Measurements from ENCODE around the gene AHDC1. TPM values are rescaled to one million over a fixed set of nuclear protein-coding genes. Genes with fewer than 3 reads are reported as not detected.
A peak's percentile ranks its signal among the peaks of the same experiment; 100 is the strongest.

The AHDC1 gene
- total RNA-seq, 2 donors from 2014 or later: 13.5 to 14.2 TPM

- DNase-seq (no peak), ATAC-seq (no peak)
- Histone ChIP-seq H3K27me3 (no peaks in the 10 kb centered on the region), H3K27ac (no peak overlapping the region), H3K4me3 (no peak overlapping the region), H3K4me1 (peaks cover 7% of the 10 kb centered on the region), H3K36me3 (replicated peaks in 1 of 2; ENCODE audit: insufficient read depth in 1 of 2, low read depth in 2 of 2) (no peaks in the 10 kb centered on the region), H3K9me3 (no peaks in the 10 kb centered on the region)
- 69 to 78% methylated on average over 14 of the region's 14 CpGs for WGBS, 2 donors
- TF ChIP-seq POLR2A (IDR thresholded peaks at IDR 0.05): no peak
- TF ChIP-seq, protein P1, sequence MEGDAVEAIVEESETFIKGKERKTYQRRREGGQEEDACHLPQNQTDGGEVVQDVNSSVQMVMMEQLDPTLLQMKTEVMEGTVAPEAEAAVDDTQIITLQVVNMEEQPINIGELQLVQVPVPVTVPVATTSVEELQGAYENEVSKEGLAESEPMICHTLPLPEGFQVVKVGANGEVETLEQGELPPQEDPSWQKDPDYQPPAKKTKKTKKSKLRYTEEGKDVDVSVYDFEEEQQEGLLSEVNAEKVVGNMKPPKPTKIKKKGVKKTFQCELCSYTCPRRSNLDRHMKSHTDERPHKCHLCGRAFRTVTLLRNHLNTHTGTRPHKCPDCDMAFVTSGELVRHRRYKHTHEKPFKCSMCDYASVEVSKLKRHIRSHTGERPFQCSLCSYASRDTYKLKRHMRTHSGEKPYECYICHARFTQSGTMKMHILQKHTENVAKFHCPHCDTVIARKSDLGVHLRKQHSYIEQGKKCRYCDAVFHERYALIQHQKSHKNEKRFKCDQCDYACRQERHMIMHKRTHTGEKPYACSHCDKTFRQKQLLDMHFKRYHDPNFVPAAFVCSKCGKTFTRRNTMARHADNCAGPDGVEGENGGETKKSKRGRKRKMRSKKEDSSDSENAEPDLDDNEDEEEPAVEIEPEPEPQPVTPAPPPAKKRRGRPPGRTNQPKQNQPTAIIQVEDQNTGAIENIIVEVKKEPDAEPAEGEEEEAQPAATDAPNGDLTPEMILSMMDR (IDR thresholded peaks at IDR 0.05): no peak
- intact Hi-C loops (cut with DNase I): loop anchor here (10.0 kb wide), 1 partner anchor 204 kb away; no protein-coding TSS in a partner anchor
Observed at GRCh38 chr1:27618341-27619082, 14.6 kb upstream of the AHDC1 start.

DNA sequence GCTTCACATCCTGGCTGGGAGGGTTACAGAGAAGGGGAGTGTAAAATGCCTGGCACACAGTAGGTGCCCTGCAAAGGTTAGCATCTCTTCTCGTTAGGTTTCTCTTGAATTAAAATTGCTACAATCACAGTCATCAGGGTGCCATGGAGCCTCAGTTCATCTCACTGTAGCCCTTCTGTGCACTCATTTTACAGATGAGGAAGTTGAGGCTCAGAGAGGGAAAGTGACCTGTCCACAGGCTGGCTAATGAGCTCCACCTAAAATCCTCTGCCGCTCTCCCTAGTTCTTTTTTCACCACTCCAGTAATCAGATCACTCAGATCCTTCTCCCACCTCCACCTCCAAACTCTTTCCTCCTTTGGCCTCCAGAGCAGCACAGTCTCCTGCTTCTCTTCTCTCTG is 13.5 kb upstream of the AHDC1 start:
- Histone ChIP-seq H3K4me1 (peaks cover 7% of the 10 kb centered on the region), H3K36me3 (replicated peaks in 1 of 2; ENCODE audit: insufficient read depth in 1 of 2, low read depth in 2 of 2) (no peaks in the 10 kb centered on the region), H3K27ac (no peak overlapping the region), H3K27me3 (no peaks in the 10 kb centered on the region), H3K9me3 (no peaks in the 10 kb centered on the region), H3K4me3 (no peak overlapping the region)
- intact Hi-C loops (cut with DNase I): loop anchor here (10.0 kb wide), 1 partner anchor 203 kb away; no protein-coding TSS in a partner anchor
- no peak for ATAC-seq
- 88 to 92% methylated on average over 2 of the region's 2 CpGs for WGBS, 2 donors
- DNase-seq: no peak
- no peak for TF ChIP-seq POLR2A (IDR thresholded peaks at IDR 0.05)
- TF ChIP-seq, protein P1 (IDR thresholded peaks at IDR 0.05): no peak

DNA sequence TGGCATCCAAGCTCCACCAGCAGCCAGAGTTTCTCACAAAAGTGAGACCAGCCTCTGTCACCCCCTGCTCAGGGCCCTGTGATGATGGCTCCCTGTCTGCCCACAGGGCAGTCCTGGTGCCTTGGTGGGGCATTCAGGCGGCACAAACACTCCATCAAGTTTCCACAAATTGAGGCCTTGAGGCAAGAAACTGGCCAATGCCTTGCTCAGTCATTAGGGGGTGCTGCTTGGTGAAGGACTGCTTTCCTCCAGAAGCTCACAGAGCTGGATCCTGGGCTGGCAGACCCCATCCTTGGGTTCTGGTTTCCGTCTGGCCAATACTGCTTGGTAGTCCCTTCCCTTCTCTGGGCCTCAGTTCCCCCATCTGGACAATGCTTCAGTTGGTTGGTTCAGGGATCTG is 12.5 kb upstream of the AHDC1 start:
- intact Hi-C loops (cut with DNase I): loop anchor here (10.0 kb wide), 1 partner anchor 202 kb away; no protein-coding TSS in a partner anchor
- H3K9me3 ChIP-seq: no peaks in the 10 kb centered on the region
- TF ChIP-seq, protein P1 (IDR thresholded peaks at IDR 0.05): no peak
- TF ChIP-seq POLR2A (IDR thresholded peaks at IDR 0.05): no peak
- H3K27ac ChIP-seq: no peak overlapping the region
- H3K4me1 ChIP-seq: peaks cover 3% of the 10 kb centered on the region
- DNase-seq (no peak), ATAC-seq (peak; percentile 7)
- 100% methylated on average over 1 to 2 of the region's 2 CpGs for WGBS, 2 donors
- no peak overlapping the region for H3K4me3 ChIP-seq
- H3K36me3 ChIP-seq (replicated peaks in 1 of 2; ENCODE audit: insufficient read depth in 1 of 2, low read depth in 2 of 2): no peaks in the 10 kb centered on the region
- no peaks in the 10 kb centered on the region for H3K27me3 ChIP-seq

DNA sequence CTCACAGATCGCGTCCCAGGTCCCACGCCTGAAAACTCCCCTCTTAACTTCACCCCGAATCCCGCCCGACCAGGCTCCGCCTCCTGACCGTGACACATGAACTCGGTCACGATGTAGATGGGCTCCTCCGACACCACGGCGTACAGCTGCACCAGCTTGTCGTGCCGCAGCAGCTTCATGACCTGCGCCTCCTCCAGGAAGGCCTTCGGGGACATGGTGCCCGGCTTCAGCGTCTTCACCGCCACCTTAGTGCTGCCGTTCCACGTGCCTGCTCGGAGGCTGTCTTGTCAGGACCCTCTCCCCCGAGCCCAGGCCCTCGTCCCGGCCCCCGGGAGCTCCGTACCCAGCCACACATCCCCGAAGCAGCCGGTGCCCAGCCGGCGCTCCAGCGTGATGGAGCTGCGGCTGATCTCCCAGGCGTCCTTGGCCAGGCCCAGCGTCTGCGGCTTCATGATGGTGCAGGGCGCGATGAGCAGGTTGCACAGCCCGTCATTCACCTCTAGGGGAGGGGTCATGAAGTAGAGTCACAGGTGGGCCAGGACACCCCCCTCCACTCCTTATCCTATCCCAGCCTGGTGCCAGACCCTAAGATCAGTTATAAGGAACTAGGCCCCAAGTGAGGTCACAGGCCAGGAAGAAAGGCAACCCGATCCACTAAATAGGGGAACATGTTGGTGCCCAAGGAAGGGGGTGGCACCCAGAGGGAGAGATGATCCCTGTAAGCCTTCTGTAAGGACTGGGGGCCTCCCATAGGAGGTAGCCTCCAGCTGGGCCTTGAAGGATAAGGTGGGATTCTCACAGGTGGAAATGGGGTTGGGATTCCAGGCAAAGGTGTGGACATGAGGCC is 11.6 kb upstream of the AHDC1 start:
- intact Hi-C loops (cut with DNase I): loop anchor here (10.0 kb wide), 1 partner anchor 201 kb away; no protein-coding TSS in a partner anchor
- no peak for DNase-seq

More for the DNA sequence above, 11.6 kb upstream of the AHDC1 start:
- no peaks in the 10 kb centered on the region for H3K36me3 ChIP-seq (replicated peaks in 1 of 2; ENCODE audit: insufficient read depth in 1 of 2, low read depth in 2 of 2)
- WGBS, 2 donors: 74 to 77% methylated on average over 38 to 41 of the region's 41 CpGs
- no peak overlapping the region for H3K4me3 ChIP-seq
- H3K27me3 ChIP-seq: no peaks in the 10 kb centered on the region
- H3K4me1 ChIP-seq: no peaks in the 10 kb centered on the region
- no peak for ATAC-seq
- H3K9me3 ChIP-seq: no peaks in the 10 kb centered on the region
- no peak for TF ChIP-seq POLR2A (IDR thresholded peaks at IDR 0.05)
- TF ChIP-seq, protein P1 (IDR thresholded peaks at IDR 0.05): no peak
- no peak overlapping the region for H3K27ac ChIP-seq
